ENCODE measurements around the gene VPS16.

GRCh38 chr20:2859330-2860121, 19.0 kb downstream of the VPS16 start:
- TF ChIP-seq POLR2A (IDR thresholded peaks at IDR 0.05) (no peak), CTCF (IDR thresholded peaks at IDR 0.05) (no peak)
